MV-4-11 (cell line): ENCODE results near the gene CD3E.

Experiments
- DNase-seq: peaks from one replicate; lab custom pipeline; 2025; lab: John Stamatoyannopoulos, UW

CD3E gene

DNA sequence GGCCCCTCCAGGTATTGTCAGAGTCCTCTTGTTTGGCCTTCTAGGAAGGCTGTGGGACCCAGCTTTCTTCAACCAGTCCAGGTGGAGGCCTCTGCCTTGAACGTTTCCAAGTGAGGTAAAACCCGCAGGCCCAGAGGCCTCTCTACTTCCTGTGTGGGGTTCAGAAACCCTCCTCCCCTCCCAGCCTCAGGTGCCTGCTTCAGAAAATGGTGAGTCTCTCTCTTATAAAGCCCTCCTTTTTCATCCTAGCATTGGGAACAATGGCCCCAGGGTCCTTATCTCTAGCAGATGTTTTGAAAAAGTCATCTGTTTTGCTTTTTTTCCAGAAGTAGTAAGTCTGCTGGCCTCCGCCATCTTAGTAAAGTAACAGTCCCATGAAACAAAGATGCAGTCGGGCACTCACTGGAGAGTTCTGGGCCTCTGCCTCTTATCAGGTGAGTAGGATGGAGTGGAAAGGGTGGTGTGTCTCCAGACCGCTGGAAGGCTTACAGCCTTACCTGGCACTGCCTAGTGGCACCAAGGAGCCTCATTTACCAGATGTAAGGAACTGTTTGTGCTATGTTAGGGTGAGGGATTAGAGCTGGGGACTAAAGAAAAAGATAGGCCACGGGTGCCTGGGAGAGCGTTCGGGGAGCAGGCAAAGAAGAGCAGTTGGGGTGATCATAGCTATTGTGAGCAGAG, at the start of gene CD3E:
Gene CD3E, plus strand, starts transcription at position 163 of the 681 bp plus-strand sequence. Its CDS starts 223 bp downstream, at position 386.
- DNase-seq: no peak

DNA sequence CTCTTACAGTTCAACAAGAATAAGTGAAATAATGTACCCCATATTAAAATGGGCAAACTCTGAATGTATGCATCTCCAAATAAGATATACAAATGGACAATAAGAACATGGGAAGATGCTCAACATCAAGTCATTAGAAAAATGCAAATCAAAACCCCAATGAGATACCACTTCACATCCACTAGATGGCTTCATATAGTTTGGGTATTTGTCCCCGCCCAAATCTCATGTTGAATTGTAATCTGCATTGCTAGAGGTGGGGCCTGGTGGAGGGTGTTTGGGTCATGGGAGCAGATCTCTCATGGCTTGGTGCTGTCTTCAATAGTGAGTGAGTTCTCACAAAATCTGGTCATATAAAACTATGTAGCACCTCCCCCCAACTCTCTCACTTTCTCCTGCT, 46.1 kb upstream of the CD3E start:
- DNase-seq: no peak

GRCh38 chr11:118259138-118259537, 45.4 kb upstream of the CD3E start:
- no peak for DNase-seq

DNA sequence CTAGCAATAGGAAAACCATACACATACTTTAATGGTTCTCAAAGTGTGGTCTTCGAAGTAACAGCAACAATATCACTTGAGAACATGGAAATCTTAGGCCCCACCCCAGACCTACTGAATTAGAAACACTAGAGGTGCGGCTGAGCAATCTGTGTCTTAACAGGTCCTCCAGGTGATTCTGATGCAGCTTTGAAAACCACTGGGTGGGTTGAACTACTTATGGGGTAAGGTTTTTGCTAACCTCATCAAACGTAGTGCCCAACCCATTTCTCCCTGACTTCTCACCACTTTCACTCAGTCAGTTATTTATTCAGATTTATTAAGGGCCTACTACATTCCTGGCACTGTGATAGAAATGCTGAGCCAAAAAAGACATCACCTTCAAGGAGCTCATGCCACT, 44.2 kb upstream of the CD3E start:
- no peak for DNase-seq

DNA sequence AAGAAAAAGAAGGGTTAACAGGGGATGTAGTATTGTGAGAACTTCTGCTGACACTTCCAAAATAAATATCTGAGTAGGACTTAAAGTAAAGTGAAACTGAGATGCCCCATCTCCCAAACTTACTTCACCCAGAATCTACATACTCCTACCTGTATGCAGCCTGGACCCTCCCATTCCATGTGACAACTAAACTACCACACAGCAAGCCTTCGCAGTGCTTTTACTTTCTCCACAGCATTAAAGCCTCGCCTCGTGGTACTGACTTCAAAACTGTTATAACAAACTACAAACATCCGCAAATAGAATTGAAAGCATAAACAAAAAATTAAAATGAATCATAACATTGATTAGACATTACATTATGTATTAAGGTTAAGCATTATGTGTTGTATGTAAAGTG, 41.4 kb upstream of the CD3E start:
- no peak for DNase-seq

DNA sequence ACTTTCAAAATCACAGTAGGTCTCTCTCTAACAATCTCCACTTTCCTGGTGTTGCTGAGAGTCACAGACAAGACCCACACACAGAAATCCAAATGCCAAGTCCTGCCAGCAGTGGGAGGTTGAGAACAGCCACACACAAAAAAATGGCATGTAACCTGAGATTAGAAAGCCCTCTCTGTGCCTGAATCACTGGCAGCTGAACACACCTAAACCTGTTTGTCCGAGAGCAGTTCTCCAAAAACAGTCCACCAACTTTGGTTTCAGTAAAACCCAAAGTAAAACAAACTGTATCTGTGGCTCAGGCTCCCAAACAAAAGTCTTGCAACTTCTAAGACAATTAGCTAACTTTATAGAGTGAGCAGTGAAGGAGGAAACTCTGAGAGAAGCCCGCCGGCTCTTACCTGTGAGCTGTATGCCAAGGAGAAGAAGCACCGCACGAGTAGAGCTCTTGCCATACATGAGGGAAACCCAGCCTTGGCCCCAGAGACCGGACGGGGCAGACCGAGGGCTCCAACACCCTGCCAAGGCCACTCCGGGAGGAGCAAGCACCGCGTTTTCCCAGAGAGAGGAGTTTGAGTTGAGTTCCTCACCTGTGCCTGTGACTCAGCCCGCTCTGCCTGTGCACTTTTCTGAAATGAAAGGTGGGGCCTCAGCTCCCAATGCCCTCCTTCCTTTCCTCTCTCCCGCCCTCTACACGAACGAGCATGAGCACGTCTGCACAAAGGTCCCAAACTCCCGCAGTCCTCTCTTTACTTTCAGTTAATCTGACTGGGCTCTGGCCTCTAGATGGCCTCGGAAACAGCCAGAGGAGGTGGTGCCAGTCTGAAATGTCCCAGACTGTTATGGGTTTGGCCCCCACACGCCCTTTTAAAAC, 40.6 kb upstream of the CD3E start, which contains the start of gene MPZL2:
Gene MPZL2, minus strand, starts transcription at position 603 of the 874 bp plus-strand sequence. Its CDS starts 144 bp downstream, at position 459.
- DNase-seq: no peak

GRCh38 chr11:118264569-118265465, 39.7 kb upstream of the CD3E start:
- DNase-seq: peak; percentile 9

- no peak for DNase-seq
These were observed 38.6 kb upstream of the CD3E start for GRCh38 chr11:118265954-118266353.

DNA sequence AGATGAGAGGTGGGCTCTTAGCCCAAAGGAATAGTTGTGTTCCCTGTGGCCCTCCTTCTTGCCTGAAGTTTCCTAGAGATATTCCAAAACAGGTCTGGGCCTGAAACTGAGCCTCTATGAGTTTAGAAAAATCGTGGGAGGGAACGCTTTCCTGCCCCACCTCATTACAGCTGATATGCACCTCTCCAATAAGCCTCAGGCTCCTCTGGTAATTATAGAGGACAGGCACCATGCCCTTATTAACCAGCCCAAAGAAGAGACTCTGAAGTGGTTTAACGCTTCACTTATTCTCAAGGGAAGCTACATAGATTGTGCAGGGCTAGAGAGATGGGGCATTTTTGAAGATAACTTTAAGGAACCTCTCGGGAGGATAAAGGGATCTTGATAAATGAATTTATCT, 37.0 kb upstream of the CD3E start:
- no peak for DNase-seq

DNA sequence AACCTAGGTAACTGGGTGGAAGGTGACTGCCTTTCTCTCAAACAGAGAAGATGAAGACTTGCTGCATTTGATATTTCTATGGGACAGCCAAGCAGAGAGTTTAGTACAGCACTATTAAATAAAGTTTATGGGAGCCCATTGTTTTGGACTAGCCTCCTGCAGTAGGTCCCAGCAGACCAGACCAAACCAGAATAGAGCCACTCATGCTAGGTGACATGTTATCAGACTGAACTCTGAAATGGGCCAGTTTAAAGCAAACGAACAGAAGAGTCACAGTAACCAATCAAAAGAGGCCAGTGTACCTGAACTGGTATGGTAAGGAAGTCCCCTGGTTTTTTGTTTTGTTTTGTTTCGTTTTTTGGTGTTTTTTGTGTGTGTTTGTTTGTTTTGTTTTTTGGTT, 32.5 kb upstream of the CD3E start:
- no peak for DNase-seq

DNA sequence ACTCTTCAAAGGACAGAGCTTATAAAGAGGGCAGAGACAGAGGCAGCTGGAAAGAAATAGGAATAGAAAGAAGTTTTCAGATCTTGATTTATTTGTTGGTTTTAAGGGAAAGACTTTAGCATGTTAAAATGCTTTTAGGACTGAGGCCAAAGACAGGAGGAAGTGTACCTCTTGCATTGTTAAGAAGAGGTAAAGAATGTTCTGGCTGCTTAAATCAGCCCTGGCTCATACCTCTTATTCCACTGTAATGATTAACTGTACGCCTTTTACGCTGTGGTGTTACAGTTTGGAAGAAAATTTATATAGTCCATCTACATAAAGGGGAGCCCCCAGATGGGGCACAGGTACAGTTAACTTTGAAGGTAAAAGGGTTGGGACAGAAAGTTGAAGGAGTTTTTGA, 30.3 kb upstream of the CD3E start:
- DNase-seq: peak; percentile 26

DNA sequence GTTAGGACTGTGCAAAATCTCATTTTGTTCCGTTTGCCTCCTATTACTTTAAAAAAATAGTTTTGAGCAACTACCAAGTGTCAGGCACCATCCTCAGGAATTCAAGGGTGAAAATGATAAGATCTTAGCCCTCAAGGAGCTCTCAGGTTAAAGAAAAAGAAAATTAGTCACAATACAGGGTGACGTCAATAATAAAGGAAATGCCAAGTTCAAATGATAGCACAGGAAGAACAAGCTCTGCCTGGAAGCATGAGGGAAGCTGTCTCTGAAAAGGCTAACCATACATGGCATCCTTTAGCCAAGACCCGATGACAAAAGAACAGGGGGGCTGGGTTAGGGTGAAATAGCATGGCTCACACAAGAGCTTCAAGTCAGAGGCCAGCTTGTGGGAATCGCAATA, 29.4 kb upstream of the CD3E start:
- DNase-seq: no peak

- DNase-seq: no peak
These were observed 28.1 kb upstream of the CD3E start for GRCh38 chr11:118276422-118276821.

DNA sequence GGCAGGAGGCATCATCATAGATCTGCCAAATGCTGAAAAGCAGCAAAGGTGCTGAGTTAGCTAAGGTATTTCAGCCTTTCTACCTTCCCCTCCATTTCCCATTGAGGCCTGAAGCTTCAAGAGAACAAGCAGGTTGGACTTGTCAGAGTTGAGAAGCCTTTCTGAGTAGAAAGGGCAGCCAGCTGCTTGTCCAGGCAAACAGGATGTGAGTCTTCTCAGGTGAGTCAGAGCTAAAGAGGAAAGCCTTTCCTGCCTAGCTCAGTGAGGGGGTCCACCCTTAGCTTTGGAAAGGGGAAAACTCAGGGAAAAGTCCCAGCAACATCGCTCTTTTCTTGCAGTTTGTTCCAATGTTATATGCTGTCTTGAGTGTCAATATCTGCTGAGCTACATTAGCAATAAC, 27.2 kb upstream of the CD3E start:
- DNase-seq: no peak

GRCh38 chr11:118281284-118281683, 23.2 kb upstream of the CD3E start:
- DNase-seq: no peak

DNA sequence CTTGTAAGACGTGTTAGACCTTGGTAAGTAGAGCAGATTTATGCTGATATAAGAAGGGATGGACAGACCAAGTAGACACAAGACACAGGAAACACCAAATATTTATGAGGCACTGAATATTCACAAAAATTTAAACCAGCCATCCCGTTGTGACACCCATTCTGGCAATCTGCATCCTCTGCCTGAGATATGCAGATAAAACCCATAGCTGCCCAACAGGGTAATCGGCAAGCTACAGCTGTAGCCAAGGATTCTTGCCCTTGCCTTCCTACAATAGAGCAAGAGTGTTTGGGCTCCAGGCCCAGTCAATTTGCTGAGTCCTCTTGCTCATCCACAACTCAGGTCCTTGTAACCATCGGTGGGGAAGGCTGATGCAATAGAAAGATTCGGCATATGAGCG, 21.9 kb upstream of the CD3E start:
- DNase-seq: no peak

DNA sequence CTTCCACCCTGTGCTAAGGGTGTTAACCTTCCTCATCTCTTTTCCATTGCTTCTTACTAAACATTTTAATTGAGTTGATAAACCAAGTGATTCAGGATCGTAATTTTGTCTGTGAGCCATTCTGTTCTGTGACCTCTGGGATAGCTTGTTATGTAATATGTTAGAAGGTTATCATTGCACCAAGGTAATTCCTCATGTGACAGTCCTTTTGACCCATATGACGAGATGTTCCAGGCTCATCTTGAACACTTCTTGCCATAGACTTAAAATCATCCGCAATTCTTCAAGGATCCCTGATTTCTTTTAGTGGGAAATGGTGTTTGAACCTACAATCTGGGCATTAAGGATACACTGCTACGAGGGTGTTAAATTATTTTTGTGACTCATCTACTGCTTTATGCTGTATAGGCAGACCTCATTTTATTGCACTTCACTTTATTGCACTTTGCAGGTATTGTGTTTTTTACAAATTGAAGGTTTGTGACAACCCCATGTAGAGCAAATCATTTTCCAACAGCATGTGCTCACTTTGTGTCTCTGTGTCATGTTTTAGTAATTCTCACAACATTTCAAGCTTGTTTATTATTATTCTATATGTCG, 21.4 kb upstream of the CD3E start:
- no peak for DNase-seq

- DNase-seq: no peak
These were observed 20.7 kb upstream of the CD3E start for GRCh38 chr11:118283756-118284350.

DNA sequence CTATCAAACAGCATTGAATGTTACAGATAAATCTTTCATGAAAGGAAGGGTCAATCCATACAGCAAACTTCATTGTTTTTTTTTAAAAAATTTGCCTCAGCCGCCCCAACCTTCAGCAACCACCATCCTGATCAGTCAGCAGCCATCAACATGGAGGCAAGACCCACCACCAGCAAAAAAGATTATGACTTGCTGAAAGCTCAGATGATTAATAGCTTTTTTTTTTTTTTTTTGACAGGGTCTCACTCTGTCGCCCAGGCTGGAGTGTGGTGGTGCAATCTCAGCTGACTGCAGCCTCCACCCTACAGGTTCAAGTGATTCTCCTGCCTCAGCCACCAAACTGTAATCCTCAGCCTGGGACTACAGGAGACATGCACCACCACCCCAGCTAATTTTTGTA, 18.0 kb upstream of the CD3E start:
- DNase-seq: no peak

DNA sequence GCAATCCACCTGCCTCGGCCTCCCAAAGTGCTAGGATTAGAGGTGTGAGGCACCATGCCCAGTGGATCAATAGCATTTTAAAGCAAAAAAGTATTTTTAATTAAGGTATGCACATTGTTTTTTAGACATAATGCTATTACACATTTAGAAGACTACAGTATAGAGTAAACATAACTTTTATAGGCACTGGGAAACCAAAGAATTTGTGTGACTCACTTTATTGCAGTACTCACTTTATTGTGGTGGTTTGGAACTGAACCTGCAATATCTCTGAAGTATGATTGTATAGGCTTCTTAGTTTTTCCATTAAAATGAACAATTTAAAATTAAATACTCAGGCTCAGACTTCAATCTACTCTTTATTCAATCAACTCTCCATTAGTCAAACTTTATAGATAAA, 17.5 kb upstream of the CD3E start:
- no peak for DNase-seq

- DNase-seq: no peak
These were observed 15.1 kb upstream of the CD3E start for GRCh38 chr11:118289401-118289800.

DNA sequence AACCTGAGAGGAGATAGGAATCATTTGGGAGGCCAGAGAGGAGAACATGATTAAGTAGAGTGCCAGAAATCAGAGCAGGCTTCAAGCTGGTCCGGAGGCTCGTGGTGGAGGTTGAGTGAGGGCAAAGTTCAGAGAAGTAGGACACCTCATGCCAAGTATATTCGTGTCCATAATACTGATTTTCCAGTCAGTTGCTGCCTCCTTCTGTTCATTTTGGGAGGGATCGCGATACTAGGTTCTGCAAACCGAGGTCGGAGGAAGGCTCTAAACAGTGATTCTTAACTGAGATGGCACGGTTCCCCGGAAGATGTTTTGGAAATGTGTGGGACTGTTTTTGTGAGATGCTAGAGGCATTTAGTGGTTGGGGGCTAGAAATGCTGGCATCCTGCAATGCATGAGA, 13.6 kb upstream of the CD3E start:
- peak; percentile 60 for DNase-seq
